GM06990 (cell line): ENCODE data around the gene SERPINB6.

Source experiments
- DNase-seq: peaks from one replicate; pipeline ENCODE4 v3.0.0-alpha.2; 2011; ENCODE audit not compliant: insufficient read length; ENCODE audit errors: extremely low read depth
- H3K27me3 ChIP-seq: replicated peaks from 2 replicates; pipeline ENCODE4 v1.6.0; 2011; ENCODE audit warnings: low read length; ENCODE audit not compliant: control insufficient read depth, insufficient read depth
- H3K36me3 ChIP-seq: 2 replicates; pipeline ENCODE4 v1.5.1; 2011; ENCODE audit warnings: low read length; ENCODE audit not compliant: control insufficient read depth, insufficient read depth
- H3K4me3 ChIP-seq: replicated peaks from 2 replicates; pipeline ENCODE4 v1.5.1; 2011; ENCODE audit warnings: low read depth, mild to moderate bottlenecking, control low read depth, low read length
- TF ChIP-seq, protein P1 (sequence below): IDR thresholded peaks from 2 replicates; pipeline ENCODE4 v1.5.1; 2011; ENCODE audit warnings: low read length, control low read depth, mild to moderate bottlenecking, inconsistent platforms; ENCODE audit not compliant: insufficient read depth, poor library complexity, severe bottlenecking

Gene SERPINB6

DNA sequence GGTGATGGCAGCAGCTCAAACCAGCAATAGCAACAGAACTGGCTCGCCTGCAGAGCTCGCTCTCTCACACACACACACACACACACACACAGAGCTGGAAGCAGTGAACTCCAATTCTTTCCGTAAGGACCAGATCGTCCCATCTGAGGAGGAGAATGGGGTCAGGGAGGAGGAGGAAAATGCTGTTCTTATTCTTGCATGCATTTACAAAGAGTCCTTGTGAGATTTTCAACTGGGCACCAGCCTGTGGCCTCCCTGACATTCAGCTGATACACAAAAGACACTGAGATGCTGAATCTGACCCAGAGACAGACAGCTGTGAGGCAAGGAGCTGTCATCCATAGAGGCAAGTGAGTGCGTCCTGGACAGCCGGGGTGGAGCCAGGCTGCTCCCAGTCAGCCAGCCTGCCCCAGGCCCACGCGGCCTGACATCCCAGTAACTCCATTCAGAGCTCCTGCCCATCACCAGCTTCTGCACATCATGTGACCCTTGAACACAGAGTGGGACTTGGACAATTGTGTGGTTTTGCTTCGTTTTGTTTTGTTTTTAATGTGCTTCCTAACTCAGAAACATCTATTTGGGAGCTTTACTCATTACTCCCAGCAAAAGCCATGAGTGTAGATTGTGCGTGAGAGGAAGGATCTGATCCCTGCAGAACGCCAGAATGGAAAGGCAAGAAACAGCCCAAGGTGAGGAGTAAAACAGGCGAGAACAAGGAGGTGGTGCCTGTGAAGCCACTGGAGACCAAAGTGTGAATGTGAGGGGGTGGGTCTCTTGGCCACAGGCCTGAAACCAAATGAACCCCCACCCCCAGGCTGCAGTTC, 70.3 kb downstream of the SERPINB6 start:
- Histone ChIP-seq H3K36me3 (no peaks in the 10 kb centered on the region), H3K4me3 (no peak overlapping the region), H3K27me3 (no peaks in the 10 kb centered on the region)
- TF ChIP-seq, protein P1, sequence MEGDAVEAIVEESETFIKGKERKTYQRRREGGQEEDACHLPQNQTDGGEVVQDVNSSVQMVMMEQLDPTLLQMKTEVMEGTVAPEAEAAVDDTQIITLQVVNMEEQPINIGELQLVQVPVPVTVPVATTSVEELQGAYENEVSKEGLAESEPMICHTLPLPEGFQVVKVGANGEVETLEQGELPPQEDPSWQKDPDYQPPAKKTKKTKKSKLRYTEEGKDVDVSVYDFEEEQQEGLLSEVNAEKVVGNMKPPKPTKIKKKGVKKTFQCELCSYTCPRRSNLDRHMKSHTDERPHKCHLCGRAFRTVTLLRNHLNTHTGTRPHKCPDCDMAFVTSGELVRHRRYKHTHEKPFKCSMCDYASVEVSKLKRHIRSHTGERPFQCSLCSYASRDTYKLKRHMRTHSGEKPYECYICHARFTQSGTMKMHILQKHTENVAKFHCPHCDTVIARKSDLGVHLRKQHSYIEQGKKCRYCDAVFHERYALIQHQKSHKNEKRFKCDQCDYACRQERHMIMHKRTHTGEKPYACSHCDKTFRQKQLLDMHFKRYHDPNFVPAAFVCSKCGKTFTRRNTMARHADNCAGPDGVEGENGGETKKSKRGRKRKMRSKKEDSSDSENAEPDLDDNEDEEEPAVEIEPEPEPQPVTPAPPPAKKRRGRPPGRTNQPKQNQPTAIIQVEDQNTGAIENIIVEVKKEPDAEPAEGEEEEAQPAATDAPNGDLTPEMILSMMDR, result no peak
- DNase-seq, result no peak

DNA sequence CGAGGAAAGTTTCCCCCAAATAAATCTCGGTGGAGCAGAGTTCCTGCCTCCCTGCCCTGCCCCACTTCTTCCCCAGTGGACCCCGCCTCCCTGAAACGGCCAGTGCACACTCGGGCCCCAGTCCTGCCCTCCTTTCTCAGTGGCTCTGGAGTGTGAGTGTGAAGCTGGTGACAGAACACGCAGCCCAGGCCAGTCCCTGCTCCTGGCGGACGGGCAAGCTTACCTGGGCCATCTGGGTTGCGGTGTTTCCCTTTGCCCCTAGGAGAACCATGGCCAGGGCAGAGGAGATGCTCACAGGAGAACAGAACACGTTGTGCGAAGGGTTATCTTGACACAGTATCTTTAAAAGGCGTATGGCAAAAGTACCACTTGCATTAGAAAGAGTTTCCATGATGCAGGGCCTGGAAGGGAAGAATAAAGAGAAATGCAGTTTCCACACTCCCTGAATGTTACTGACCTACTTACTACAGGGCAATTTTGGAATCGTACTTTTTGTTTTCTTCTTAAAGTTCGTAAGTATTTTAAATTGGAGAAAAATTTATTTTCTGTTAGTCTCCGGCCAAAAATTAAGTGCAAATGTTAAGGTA, 71.1 kb downstream of the SERPINB6 start:
- Histone ChIP-seq H3K27me3 (no peaks in the 10 kb centered on the region), H3K36me3 (no peaks in the 10 kb centered on the region), H3K4me3 (no peak overlapping the region)
- no peak for DNase-seq
- TF ChIP-seq, protein P1, result no peak

DNA sequence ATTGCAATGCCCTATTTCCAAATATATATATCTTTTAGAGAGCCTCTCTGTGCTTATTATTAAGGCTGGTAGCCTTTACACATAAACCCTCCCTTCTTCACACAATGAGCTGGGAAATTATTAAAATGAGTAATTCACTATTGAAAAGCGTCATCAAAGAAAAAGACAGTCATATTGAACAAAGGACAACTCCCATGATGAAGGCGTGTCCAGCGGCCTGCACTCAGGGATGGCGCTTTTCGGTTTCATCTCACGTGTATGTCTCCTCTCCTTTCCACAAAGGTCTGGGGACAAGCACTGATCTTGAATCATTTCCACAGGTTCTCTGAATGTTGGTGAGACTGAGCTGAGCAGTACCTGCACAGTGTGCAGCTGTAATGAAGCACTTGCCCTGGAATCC, 71.8 kb downstream of the SERPINB6 start:
- no peak for DNase-seq
- H3K27me3 ChIP-seq, result no peaks in the 10 kb centered on the region
- TF ChIP-seq, protein P1, result no peak
- no peak overlapping the region for H3K4me3 ChIP-seq
- H3K36me3 ChIP-seq, result no peaks in the 10 kb centered on the region
